HepG2 (cell line): ENCODE results near the gene TUBB3. TPM values are rescaled to one million over a fixed set of nuclear protein-coding genes. Genes with fewer than 3 reads are reported as not detected.

Experiments
- CBX5 ChIP-seq: sonication (generic); formaldehyde crosslinking; IDR thresholded peaks from 2 replicates; pipeline ENCODE4 v1.4.0; 2020; ENCODE audit warnings: missing genetic modification reagents, borderline replicate concordance
- GATAD2A ChIP-seq: IDR thresholded peaks from 2 replicates; pipeline ENCODE4 v1.6.1; 2016
- HNRNPL ChIP-seq: fragments of 200-400 bp; formaldehyde crosslinking; IDR thresholded peaks from 2 replicates; pipeline ENCODE4 v1.6.1; 2017; ENCODE audit warnings: mild to moderate bottlenecking, low read depth, low read length
- HOXA3 ChIP-seq: sonication (generic); formaldehyde crosslinking; IDR thresholded peaks from 2 replicates; pipeline ENCODE4 v1.5.0; 2020; ENCODE audit warnings: missing genetic modification reagents
- MIER2 ChIP-seq: IDR thresholded peaks from 2 replicates; pipeline ENCODE4 v1.6.1; 2016; ENCODE audit warnings: missing biosample characterization, missing genetic modification reagents
- PATZ1 ChIP-seq: sonication (generic); formaldehyde crosslinking; IDR thresholded peaks from 2 replicates; pipeline ENCODE4 v1.4.0; 2020; ENCODE audit warnings: missing genetic modification reagents
- PAX8 ChIP-seq: sonication (generic); formaldehyde crosslinking; IDR thresholded peaks from 2 replicates; pipeline ENCODE4 v1.8.0; 2022; ENCODE audit warnings: mild to moderate bottlenecking, missing genetic modification reagents, borderline replicate concordance
- RAD21 ChIP-seq: fragments of 450-650 bp; formaldehyde crosslinking; IDR thresholded peaks from 2 replicates; pipeline ENCODE4 v1.5.0; 2020; ENCODE audit warnings: mild to moderate bottlenecking
- TRIM24 ChIP-seq: sonication (generic); formaldehyde crosslinking; IDR thresholded peaks from 2 replicates; pipeline ENCODE4 v1.8.0; 2022; ENCODE audit warnings: mild to moderate bottlenecking, missing genetic modification reagents
- ZBTB3 ChIP-seq: sonication (generic); formaldehyde crosslinking; IDR thresholded peaks from 2 replicates; pipeline ENCODE4 v1.4.0; 2020; ENCODE audit warnings: low read depth, mild to moderate bottlenecking, moderate library complexity, missing genetic modification reagents, borderline replicate concordance
- ZNF468 ChIP-seq: sonication (generic); formaldehyde crosslinking; IDR thresholded peaks from 2 replicates; pipeline ENCODE4 v1.8.0; 2022; ENCODE audit warnings: mild to moderate bottlenecking, moderate library complexity, missing genetic modification reagents
- ZNF597 ChIP-seq: sonication (generic); formaldehyde crosslinking; IDR thresholded peaks from 2 replicates; pipeline ENCODE4 v1.5.0; 2020; ENCODE audit warnings: missing genetic modification reagents
- ZNF781 ChIP-seq: sonication (generic); formaldehyde crosslinking; IDR thresholded peaks from 2 replicates; pipeline ENCODE4 v1.5.1; 2020; ENCODE audit warnings: borderline replicate concordance, mild to moderate bottlenecking, missing genetic modification reagents; ENCODE audit errors: not compliant biosample characterization
- ZNF839 ChIP-seq: sonication (generic); formaldehyde crosslinking; IDR thresholded peaks from 2 replicates; pipeline ENCODE4 v1.4.0; 2020; ENCODE audit warnings: missing genetic modification reagents, mild to moderate bottlenecking, borderline replicate concordance
- polyA plus RNA-seq, 8 experiments: library from polyadenylated mRNA; depleted of rRNA in 3 of 8; stranded (reverse) in 7 of 8; unstranded in 1 of 8; fragments of >200 nt; fragmentation: Illumina TruSeq in 4 of 8; extraction: Trizol in 4 of 8; gene quantifications; 2 replicates each; pipeline versions ENCODE4 v1.2.1 to v1.2.3, GENCODE V29; 2011 to 2016; ENCODE audit warnings: low read depth in 4 of 8, missing spikeins in 1 of 8, mixed read lengths in 1 of 8; ENCODE audit not compliant: insufficient read depth in 1 of 8
- total RNA-seq, 5 experiments: library from RNA; depleted of rRNA; stranded (reverse); fragments of >200 nt; fragmentation: Illumina TruSeq; extraction: Trizol; gene quantifications; 2 replicates each; pipeline ENCODE4 v1.2.3, GENCODE V29; 2016; ENCODE audit warnings: low read depth in 1 of 5
- TF ChIP-seq, protein P1 (sequence below): IDR thresholded peaks from 2 replicates; pipeline ENCODE4 v1.4.0; 2020; ENCODE audit warnings: mild to moderate bottlenecking, missing genetic modification reagents
- TF ChIP-seq, protein P2 (sequence below): sonication (generic); formaldehyde crosslinking; IDR thresholded peaks from 2 replicates; pipeline ENCODE4 v1.8.0; 2022; ENCODE audit warnings: low read depth, missing genetic modification reagents
- TF ChIP-seq, protein P3 (sequence below), 2 experiments: sonication (generic) in 1 of 2; formaldehyde crosslinking in 1 of 2; IDR thresholded peaks; 2 replicates each; pipeline versions ENCODE4 v1.5.1 to v1.6.1; 2011 to 2020; ENCODE audit warnings: borderline replicate concordance in 1 of 2, low read depth in 1 of 2, low read length in 1 of 2, mild to moderate bottlenecking in 1 of 2, missing genetic modification reagents in 1 of 2, moderate library complexity in 1 of 2

Gene TUBB3
- total and polyA plus RNA-seq, 2 of the 13 experiments (the other 11 are each of a cell fraction or from before 2014, with no cell fraction given), result 110 to 185 TPM

GRCh38 chr16:89873972-89874689 lies 49.0 kb upstream of the TUBB3 start (continued):
- TF ChIP-seq, protein P1, sequence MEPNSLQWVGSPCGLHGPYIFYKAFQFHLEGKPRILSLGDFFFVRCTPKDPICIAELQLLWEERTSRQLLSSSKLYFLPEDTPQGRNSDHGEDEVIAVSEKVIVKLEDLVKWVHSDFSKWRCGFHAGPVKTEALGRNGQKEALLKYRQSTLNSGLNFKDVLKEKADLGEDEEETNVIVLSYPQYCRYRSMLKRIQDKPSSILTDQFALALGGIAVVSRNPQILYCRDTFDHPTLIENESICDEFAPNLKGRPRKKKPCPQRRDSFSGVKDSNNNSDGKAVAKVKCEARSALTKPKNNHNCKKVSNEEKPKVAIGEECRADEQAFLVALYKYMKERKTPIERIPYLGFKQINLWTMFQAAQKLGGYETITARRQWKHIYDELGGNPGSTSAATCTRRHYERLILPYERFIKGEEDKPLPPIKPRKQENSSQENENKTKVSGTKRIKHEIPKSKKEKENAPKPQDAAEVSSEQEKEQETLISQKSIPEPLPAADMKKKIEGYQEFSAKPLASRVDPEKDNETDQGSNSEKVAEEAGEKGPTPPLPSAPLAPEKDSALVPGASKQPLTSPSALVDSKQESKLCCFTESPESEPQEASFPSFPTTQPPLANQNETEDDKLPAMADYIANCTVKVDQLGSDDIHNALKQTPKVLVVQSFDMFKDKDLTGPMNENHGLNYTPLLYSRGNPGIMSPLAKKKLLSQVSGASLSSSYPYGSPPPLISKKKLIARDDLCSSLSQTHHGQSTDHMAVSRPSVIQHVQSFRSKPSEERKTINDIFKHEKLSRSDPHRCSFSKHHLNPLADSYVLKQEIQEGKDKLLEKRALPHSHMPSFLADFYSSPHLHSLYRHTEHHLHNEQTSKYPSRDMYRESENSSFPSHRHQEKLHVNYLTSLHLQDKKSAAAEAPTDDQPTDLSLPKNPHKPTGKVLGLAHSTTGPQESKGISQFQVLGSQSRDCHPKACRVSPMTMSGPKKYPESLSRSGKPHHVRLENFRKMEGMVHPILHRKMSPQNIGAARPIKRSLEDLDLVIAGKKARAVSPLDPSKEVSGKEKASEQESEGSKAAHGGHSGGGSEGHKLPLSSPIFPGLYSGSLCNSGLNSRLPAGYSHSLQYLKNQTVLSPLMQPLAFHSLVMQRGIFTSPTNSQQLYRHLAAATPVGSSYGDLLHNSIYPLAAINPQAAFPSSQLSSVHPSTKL (CRISPR knock-in tag), result no peak; the same call in 1 of the 2 replicates
- TF ChIP-seq ZNF781 (CRISPR knock-in tag) (no peak), ZNF597 (CRISPR knock-in tag) (no peak), TRIM24 (CRISPR knock-in tag) (no peak), CBX5 (CRISPR knock-in tag) (0 out of 2 replicates have a peak, but pooled peaks have one; percentile 44), RAD21 (CRISPR knock-in tag) (no peak), ZBTB3 (CRISPR knock-in tag) (no peak), ZNF839 (CRISPR knock-in tag) (no peak), HNRNPL (0 out of 2 replicates have a peak, but pooled peaks have one; percentile 4), MIER2 (no peak), HOXA3 (CRISPR knock-in tag) (peak; percentile 72; the same call in 1 of the 2 replicates), PATZ1 (peak; percentile 93), PAX8 (CRISPR knock-in tag) (no peak), GATAD2A (CRISPR knock-in tag) (0 out of 2 replicates have a peak, but pooled peaks have one; percentile 36), ZNF468 (CRISPR knock-in tag) (no peak)
- TF ChIP-seq, protein P2, sequence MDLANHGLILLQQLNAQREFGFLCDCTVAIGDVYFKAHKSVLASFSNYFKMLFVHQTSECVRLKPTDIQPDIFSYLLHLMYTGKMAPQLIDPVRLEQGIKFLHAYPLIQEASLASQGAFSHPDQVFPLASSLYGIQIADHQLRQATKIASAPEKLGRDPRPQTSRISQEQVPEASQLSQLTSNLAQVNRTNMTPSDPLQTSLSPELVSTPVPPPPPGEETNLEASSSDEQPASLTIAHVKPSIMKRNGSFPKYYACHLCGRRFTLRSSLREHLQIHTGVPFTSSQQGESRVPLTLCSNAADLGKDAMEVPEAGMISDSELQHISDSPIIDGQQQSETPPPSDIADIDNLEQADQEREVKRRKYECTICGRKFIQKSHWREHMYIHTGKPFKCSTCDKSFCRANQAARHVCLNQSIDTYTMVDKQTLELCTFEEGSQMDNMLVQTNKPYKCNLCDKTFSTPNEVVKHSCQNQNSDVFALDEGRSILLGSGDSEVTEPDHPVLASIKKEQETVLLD (CRISPR knock-in tag), result no peak
- TF ChIP-seq, protein P3, sequence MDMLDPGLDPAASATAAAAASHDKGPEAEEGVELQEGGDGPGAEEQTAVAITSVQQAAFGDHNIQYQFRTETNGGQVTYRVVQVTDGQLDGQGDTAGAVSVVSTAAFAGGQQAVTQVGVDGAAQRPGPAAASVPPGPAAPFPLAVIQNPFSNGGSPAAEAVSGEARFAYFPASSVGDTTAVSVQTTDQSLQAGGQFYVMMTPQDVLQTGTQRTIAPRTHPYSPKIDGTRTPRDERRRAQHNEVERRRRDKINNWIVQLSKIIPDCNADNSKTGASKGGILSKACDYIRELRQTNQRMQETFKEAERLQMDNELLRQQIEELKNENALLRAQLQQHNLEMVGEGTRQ (IDR thresholded peaks at IDR 0.05; ENCODE audit: low read depth, low read length), result peak; percentile 71
- TF ChIP-seq, protein P3 (CRISPR knock-in tag; IDR thresholded peaks at IDR 0.05; ENCODE audit: borderline replicate concordance), result peak; percentile 74; the same call in 1 of the 2 replicates
